Measurements from ENCODE around the gene OR5B17. TPM values are rescaled to one million over a fixed set of nuclear protein-coding genes. Genes with fewer than 3 reads are reported as not detected.

Gene OR5B17
- total RNA-seq (2022; extraction: Qiagen RNA extraction) = not detected in 5 replicates

GRCh38 chr11:58358969-58359368, at the start of gene OR5B17:
Gene OR5B17 (minus strand): TSS chr11:58359069. CDS start chr11:58359069, 0 bp downstream.

GRCh38 chr11:58406774-58407173, 47.9 kb upstream of the OR5B17 start, which contains the start of gene OR5B3:
Gene OR5B3 (minus strand): TSS chr11:58406874. CDS start chr11:58403409, 3,465 bp downstream.

Other genes starting within 250 kb of the OR5B17 start
- not detected in 5 replicates for gene OR9I1, start 233.5 kb downstream of the OR5B17 start, total RNA-seq (2022; extraction: Qiagen RNA extraction)
- not detected in 5 replicates for gene OR9Q2, start 170.0 kb downstream of the OR5B17 start, total RNA-seq (2022; extraction: Qiagen RNA extraction)
- gene OR1S2, start 154.9 kb downstream of the OR5B17 start, total RNA-seq (2022; extraction: Qiagen RNA extraction) = not detected in 5 replicates
- gene OR1S1, start 146.3 kb downstream of the OR5B17 start, total RNA-seq (2022; extraction: Qiagen RNA extraction) = not detected in 5 replicates
- gene OR10Q1, start 130.2 kb downstream of the OR5B17 start, total RNA-seq (2022; extraction: Qiagen RNA extraction) = not detected in 5 replicates
- gene OR10W1, start 90.8 kb downstream of the OR5B17 start, total RNA-seq (2022; extraction: Qiagen RNA extraction) = not detected in 5 replicates
- gene OR5B3, start 47.8 kb upstream of the OR5B17 start, total RNA-seq (2022; extraction: Qiagen RNA extraction) = not detected in 5 replicates
- not detected in 5 replicates for gene OR5B2, start 69.1 kb upstream of the OR5B17 start, total RNA-seq (2022; extraction: Qiagen RNA extraction)
- not detected in 5 replicates for gene OR5B12, start 83.2 kb upstream of the OR5B17 start, total RNA-seq (2022; extraction: Qiagen RNA extraction)
- not detected in 5 replicates for gene OR5B21, start 149.0 kb upstream of the OR5B17 start, total RNA-seq (2022; extraction: Qiagen RNA extraction)
- gene LPXN, start 216.8 kb upstream of the OR5B17 start, total RNA-seq (2022; extraction: Qiagen RNA extraction) = 1.7 to 2.7 TPM (median 2.0 TPM) in 5 replicates
- 30.8 to 43.4 TPM (median 34.9 TPM) in 5 replicates for gene ZFP91, start 220.0 kb upstream of the OR5B17 start, total RNA-seq (2022; extraction: Qiagen RNA extraction)

All from A549 treated with AZD2906 at 1 μM for 4 hours (cell line).